K562 (cell line): ENCODE data around the gene MTHFD2. TPM values are rescaled to one million over a fixed set of nuclear protein-coding genes. Genes with fewer than 3 reads are reported as not detected.
A peak's percentile ranks its signal among the peaks of the same experiment; 100 is the strongest.

Experiments
- CXXC5 ChIP-seq: fragments of 250-450 bp; sonication (Bioruptor Pico); IDR thresholded peaks from 2 replicates; pipeline ENCODE4 v1.8.0; 2022; ENCODE audit warnings: inconsistent platforms, mild to moderate bottlenecking, moderate library complexity
- ELF1 ChIP-seq: fragments of 200-800 bp; sonication (Bioruptor generic); IDR thresholded peaks from 2 replicates; pipeline ENCODE4 v1.6.1; 2016; ENCODE audit warnings: missing genetic modification characterization, missing compliant biosample characterization
- EP300 ChIP-seq: IDR thresholded peaks from 2 replicates; pipeline ENCODE4 v1.6.1; 2012; ENCODE audit warnings: low read length, improper control_type of control experiment
- HEY1 ChIP-seq: fragments of 250-450 bp; sonication (Bioruptor Pico); IDR thresholded peaks from 2 replicates; pipeline ENCODE4 v1.5.0; 2020; ENCODE audit warnings: mild to moderate bottlenecking, moderate library complexity, borderline replicate concordance
- KHSRP ChIP-seq: fragments of 450-650 bp; IDR thresholded peaks from 2 replicates; pipeline ENCODE4 v1.6.1; 2017
- MEF2A ChIP-seq: IDR thresholded peaks from 2 replicates; pipeline ENCODE4 v1.6.1; 2011; ENCODE audit warnings: low read depth, mild to moderate bottlenecking, low read length, moderate library complexity; ENCODE audit not compliant: control insufficient read depth
- PTBP1 ChIP-seq: fragments of 200-400 bp; formaldehyde crosslinking; IDR thresholded peaks from 2 replicates; pipeline ENCODE4 v1.6.1; 2017; ENCODE audit warnings: low read depth, low read length
- SMAD1 ChIP-seq: fragments of 150-350 bp; IDR thresholded peaks from 2 replicates; pipeline ENCODE4 v1.6.1; 2014; ENCODE audit warnings: low read length, low read depth; ENCODE audit not compliant: partially characterized antibody
- SMARCA4 ChIP-seq: fragments of 450-650 bp; IDR thresholded peaks from 2 replicates; pipeline ENCODE4 v1.6.1; 2016
- SMARCC2 ChIP-seq: fragments of 450-650 bp; IDR thresholded peaks from 2 replicates; pipeline ENCODE4 v1.6.1; 2017; ENCODE audit warnings: antibody characterized with exemption, moderate library complexity, mild to moderate bottlenecking, low read depth
- TEAD1 ChIP-seq, 2 experiments: fragments of 450-650 bp in 1 of 2; sonication (generic) in 1 of 2; formaldehyde crosslinking; IDR thresholded peaks; 2 replicates each; pipeline versions ENCODE4 v1.4.0 to v1.8.0; 2020 to 2022; ENCODE audit warnings: mild to moderate bottlenecking in 2 of 2, missing genetic modification reagents in 1 of 2
- ZBTB7A ChIP-seq: IDR thresholded peaks from 2 replicates; pipeline ENCODE4 v1.6.1; 2011; ENCODE audit warnings: low read depth, mild to moderate bottlenecking, low read length, moderate library complexity, borderline replicate concordance; ENCODE audit not compliant: control insufficient read depth
- ZNF12 ChIP-seq: sonication (generic); formaldehyde crosslinking; IDR thresholded peaks from 2 replicates; pipeline ENCODE4 v1.4.0; 2020; ENCODE audit warnings: mild to moderate bottlenecking, missing genetic modification reagents
- ZNF175 ChIP-seq: fragments of 200-800 bp; sonication (Bioruptor generic); IDR thresholded peaks from 2 replicates; pipeline ENCODE4 v1.6.1; 2016; ENCODE audit warnings: low read depth, mild to moderate bottlenecking, missing genetic modification characterization, missing compliant biosample characterization
- polyA plus RNA-seq, 8 experiments: library from polyadenylated mRNA; depleted of rRNA in 4 of 8; stranded (reverse) in 5 of 8; unstranded in 3 of 8; fragments of >200 nt; fragmentation: Nextera tagmentation in 2 of 8; fragmentation: Illumina TruSeq in 1 of 8; extraction: Ambion mirVana in 2 of 8; extraction: Trizol in 1 of 8; gene quantifications; 2 replicates each; pipeline versions ENCODE4 v1.2.1 to v1.2.3, GENCODE V29; 2011 to 2014; ENCODE audit warnings: inconsistent platforms in 1 of 8, missing spikeins in 1 of 8
- total RNA-seq, 7 experiments: library from RNA; depleted of rRNA in 6 of 7; stranded (reverse); fragments of >200 nt in 6 of 7; fragmentation: Illumina TruSeq in 2 of 7; extraction: Trizol in 2 of 7; gene quantifications; 2 replicates each; pipeline versions ENCODE4 v1.2.1 to v1.2.3, GENCODE V29; 2011 to 2021; ENCODE audit warnings: low replicate concordance in 1 of 7
- TF ChIP-seq, protein P1 (sequence below): fragments of 200-800 bp; sonication (Bioruptor generic); IDR thresholded peaks from 2 replicates; pipeline ENCODE4 v1.6.1; 2017; ENCODE audit warnings: missing genetic modification characterization, missing compliant biosample characterization
- TF ChIP-seq, protein P2 (sequence below), 2 experiments: fragments of 450-650 bp in 1 of 2; sonication (generic) in 1 of 2; formaldehyde crosslinking; conservative IDR thresholded peaks; 2 replicates each; pipeline versions ENCODE4 v1.4.0 to v1.8.1; 2020 to 2022; ENCODE audit warnings: mild to moderate bottlenecking in 1 of 2, missing genetic modification reagents in 1 of 2
- TF ChIP-seq, protein P3 (sequence below): fragments of 250-450 bp; sonication (Bioruptor Pico); IDR thresholded peaks from 2 replicates; pipeline ENCODE4 v1.5.0; 2021
- TF ChIP-seq, protein P4 (sequence below), 2 experiments: fragments of 150-350 bp in 1 of 2; IDR thresholded peaks; 2 replicates each; pipeline ENCODE4 v1.6.1; 2012 to 2016; ENCODE audit warnings: low read depth in 2 of 2, low read length in 2 of 2, mild to moderate bottlenecking in 1 of 2, moderate library complexity in 1 of 2
- TF ChIP-seq, protein P5 (sequence below): fragments of 450-650 bp; IDR thresholded peaks from 2 replicates; pipeline ENCODE4 v1.6.1; 2016; ENCODE audit warnings: mild to moderate bottlenecking

Gene MTHFD2
- total and polyA plus RNA-seq, 9 of the 15 experiments (the other 6 are each of a cell fraction or from before 2014, with no cell fraction given), result 113 to 520 (median 234) TPM

DNA sequence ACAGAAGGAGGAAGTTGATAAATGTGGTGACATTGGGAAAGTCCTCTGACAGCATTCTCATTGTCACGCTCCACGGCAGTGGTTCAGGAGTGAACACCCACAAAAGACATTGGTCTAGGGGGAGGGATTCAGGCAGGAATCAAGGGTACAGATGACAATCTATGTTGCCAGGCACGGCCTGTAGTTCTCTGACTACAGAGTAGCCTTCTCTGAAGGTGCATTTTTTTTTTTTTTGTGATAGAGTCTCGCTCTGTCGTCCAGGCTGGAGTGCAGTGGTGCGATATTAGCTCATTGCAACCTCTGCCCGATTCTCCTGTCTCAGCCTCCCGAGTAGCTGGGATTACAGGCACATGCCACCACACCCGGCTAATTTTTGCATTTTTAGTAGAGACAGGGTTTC, 12.4 kb upstream of the MTHFD2 start (continued):
- TF ChIP-seq, protein P1, sequence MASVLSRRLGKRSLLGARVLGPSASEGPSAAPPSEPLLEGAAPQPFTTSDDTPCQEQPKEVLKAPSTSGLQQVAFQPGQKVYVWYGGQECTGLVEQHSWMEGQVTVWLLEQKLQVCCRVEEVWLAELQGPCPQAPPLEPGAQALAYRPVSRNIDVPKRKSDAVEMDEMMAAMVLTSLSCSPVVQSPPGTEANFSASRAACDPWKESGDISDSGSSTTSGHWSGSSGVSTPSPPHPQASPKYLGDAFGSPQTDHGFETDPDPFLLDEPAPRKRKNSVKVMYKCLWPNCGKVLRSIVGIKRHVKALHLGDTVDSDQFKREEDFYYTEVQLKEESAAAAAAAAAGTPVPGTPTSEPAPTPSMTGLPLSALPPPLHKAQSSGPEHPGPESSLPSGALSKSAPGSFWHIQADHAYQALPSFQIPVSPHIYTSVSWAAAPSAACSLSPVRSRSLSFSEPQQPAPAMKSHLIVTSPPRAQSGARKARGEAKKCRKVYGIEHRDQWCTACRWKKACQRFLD, result 0 out of 2 replicates have a peak, but pooled peaks have one; percentile 54
- TF ChIP-seq, protein P2, sequence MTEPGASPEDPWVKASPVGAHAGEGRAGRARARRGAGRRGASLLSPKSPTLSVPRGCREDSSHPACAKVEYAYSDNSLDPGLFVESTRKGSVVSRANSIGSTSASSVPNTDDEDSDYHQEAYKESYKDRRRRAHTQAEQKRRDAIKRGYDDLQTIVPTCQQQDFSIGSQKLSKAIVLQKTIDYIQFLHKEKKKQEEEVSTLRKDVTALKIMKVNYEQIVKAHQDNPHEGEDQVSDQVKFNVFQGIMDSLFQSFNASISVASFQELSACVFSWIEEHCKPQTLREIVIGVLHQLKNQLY (CRISPR knock-in tag; conservative IDR thresholded peaks at IDR 0.05), result no peak
- TF ChIP-seq EP300 (peak; percentile 61), PTBP1 (no peak), SMARCC2 (no peak), HEY1 (no peak), ZNF175 (CRISPR knock-in tag) (0 out of 2 replicates have a peak, but pooled peaks have one; percentile 60), ZBTB7A (no peak), MEF2A (no peak), SMARCA4 (peak; percentile 87), CXXC5 (0 out of 2 replicates have a peak, but pooled peaks have one; percentile 52), ELF1 (tag) (peak; percentile 29; the same call in 1 of the 2 replicates), KHSRP (no peak), ZNF12 (no peak), SMAD1 (no peak), TEAD1 (CRISPR knock-in tag; IDR thresholded peaks at IDR 0.05) (no peak)
- TF ChIP-seq, protein P3, sequence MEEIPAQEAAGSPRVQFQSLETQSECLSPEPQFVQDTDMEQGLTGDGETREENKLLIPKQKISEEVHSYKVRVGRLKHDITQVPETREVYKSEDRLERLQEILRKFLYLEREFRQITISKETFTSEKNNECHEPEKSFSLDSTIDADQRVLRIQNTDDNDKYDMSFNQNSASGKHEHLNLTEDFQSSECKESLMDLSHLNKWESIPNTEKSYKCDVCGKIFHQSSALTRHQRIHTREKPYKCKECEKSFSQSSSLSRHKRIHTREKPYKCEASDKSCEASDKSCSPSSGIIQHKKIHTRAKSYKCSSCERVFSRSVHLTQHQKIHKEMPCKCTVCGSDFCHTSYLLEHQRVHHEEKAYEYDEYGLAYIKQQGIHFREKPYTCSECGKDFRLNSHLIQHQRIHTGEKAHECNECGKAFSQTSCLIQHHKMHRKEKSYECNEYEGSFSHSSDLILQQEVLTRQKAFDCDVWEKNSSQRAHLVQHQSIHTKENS, result no peak
- TF ChIP-seq, protein P4, sequence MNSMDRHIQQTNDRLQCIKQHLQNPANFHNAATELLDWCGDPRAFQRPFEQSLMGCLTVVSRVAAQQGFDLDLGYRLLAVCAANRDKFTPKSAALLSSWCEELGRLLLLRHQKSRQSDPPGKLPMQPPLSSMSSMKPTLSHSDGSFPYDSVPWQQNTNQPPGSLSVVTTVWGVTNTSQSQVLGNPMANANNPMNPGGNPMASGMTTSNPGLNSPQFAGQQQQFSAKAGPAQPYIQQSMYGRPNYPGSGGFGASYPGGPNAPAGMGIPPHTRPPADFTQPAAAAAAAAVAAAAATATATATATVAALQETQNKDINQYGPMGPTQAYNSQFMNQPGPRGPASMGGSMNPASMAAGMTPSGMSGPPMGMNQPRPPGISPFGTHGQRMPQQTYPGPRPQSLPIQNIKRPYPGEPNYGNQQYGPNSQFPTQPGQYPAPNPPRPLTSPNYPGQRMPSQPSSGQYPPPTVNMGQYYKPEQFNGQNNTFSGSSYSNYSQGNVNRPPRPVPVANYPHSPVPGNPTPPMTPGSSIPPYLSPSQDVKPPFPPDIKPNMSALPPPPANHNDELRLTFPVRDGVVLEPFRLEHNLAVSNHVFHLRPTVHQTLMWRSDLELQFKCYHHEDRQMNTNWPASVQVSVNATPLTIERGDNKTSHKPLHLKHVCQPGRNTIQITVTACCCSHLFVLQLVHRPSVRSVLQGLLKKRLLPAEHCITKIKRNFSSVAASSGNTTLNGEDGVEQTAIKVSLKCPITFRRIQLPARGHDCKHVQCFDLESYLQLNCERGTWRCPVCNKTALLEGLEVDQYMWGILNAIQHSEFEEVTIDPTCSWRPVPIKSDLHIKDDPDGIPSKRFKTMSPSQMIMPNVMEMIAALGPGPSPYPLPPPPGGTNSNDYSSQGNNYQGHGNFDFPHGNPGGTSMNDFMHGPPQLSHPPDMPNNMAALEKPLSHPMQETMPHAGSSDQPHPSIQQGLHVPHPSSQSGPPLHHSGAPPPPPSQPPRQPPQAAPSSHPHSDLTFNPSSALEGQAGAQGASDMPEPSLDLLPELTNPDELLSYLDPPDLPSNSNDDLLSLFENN (IDR thresholded peaks at IDR 0.05; ENCODE audit: low read depth in 2 of 2, low read length in 2 of 2), result 0 out of 4 replicates have a peak, but pooled peaks of 1 of the 2 experiments have one; percentile 59
- TF ChIP-seq, protein P5, sequence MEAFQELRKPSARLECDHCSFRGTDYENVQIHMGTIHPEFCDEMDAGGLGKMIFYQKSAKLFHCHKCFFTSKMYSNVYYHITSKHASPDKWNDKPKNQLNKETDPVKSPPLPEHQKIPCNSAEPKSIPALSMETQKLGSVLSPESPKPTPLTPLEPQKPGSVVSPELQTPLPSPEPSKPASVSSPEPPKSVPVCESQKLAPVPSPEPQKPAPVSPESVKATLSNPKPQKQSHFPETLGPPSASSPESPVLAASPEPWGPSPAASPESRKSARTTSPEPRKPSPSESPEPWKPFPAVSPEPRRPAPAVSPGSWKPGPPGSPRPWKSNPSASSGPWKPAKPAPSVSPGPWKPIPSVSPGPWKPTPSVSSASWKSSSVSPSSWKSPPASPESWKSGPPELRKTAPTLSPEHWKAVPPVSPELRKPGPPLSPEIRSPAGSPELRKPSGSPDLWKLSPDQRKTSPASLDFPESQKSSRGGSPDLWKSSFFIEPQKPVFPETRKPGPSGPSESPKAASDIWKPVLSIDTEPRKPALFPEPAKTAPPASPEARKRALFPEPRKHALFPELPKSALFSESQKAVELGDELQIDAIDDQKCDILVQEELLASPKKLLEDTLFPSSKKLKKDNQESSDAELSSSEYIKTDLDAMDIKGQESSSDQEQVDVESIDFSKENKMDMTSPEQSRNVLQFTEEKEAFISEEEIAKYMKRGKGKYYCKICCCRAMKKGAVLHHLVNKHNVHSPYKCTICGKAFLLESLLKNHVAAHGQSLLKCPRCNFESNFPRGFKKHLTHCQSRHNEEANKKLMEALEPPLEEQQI, result no peak
